ENCODE data around the gene AGAP5.

The AGAP5 gene

DNA sequence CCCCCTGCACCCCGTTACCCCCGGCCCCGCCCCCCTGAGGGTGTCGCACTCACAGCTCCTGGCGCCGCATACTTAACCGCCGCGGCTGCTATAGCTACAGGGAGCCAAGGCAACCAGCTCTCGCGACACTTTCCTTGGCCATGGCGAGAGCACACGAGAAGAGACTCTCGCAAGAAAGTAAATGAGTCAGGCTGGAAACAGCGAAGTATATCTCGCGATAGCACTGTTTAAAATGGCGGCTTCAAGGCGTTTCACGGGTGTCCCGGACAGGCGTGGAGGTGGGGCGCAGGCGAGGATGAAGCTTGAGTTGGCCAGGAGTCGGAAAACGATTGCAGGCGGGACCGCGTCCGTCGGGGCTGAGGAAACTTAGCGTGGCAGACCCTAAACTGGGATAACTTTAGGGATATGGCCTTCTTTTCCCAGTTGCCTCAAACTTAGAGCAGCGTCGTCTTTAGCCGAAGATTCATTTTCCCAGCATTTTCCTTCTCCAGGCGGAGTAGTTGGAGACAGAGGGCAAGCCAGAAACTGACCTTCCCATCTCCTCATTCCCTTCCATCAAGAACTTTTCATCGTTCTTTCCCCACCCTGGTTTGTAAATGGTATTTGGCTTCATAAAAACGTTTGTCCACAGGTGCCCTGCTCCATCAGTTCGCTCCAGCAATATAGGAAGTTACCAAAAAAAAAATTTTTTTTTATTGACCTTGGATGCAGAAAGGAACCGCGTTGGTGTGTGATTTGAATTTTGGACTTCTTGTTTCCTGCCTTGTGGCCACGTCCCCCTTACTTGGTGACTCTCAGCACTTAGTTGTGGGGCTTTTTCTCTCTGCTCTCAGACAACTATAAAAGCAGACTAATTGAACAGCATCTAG lies 71.8 kb downstream of the AGAP5 start:
- DNase-seq (ENCODE audit: low read depth in 3 of 3): peak; percentile 81 to 91 (median 89)

GRCh38 chr10:73625004-73625883 lies 72.7 kb downstream of the AGAP5 start:
- no peak for DNase-seq (ENCODE audit: low read depth in 3 of 3)
